ENCODE measurements around the gene TMEM129.

DNA sequence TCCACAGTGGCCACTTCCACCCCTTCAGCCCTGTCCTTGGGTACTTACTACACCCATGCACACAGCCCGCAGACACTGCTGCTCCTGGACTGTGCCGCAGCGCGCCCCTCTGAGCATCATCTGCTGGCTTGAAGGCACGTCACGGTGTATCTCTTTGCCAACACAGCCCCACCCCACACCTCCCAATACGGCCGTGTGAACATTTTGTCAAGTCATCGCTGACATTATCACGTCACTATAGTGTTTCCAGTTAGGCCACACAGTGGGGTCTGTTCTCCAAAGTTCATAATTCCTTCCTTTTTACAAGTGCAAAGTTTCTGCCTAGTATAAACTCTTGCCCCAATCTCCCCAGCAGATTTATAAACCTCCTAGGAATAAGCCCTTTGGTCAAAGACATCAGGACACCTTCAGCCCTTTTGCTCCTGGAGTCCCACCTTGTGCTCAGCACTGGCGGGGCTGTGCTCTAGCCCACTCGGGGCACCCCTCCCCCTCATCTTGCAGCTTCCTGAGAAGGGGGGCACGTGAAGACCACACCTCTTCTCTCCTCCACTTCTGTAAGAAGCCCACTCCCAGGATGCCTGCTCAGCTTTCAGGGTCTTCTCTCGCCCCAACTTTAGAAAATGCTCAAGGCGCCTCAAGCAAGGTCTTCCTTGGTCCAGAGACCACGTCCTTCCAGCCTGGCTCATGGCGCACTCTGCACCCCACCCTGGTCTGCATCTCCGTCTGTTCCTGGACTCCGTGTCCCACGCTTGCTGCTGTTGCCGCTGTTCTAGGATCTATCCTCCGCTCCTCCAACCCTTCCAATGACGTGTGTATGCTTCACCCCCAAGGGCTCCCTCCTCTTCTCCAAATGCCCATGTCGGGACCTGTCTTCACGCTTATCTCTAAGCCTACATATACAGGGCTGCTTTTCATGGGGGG is 44.3 kb downstream of the TMEM129 start:
- TF ChIP-seq, protein P1, sequence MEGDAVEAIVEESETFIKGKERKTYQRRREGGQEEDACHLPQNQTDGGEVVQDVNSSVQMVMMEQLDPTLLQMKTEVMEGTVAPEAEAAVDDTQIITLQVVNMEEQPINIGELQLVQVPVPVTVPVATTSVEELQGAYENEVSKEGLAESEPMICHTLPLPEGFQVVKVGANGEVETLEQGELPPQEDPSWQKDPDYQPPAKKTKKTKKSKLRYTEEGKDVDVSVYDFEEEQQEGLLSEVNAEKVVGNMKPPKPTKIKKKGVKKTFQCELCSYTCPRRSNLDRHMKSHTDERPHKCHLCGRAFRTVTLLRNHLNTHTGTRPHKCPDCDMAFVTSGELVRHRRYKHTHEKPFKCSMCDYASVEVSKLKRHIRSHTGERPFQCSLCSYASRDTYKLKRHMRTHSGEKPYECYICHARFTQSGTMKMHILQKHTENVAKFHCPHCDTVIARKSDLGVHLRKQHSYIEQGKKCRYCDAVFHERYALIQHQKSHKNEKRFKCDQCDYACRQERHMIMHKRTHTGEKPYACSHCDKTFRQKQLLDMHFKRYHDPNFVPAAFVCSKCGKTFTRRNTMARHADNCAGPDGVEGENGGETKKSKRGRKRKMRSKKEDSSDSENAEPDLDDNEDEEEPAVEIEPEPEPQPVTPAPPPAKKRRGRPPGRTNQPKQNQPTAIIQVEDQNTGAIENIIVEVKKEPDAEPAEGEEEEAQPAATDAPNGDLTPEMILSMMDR (IDR thresholded peaks at IDR 0.05): no peak
- no peak for TF ChIP-seq POLR2A (IDR thresholded peaks at IDR 0.05)
